HepG2 (cell line): ENCODE data around the gene CCDC148. TPM values are rescaled to one million over a fixed set of nuclear protein-coding genes. Genes with fewer than 3 reads are reported as not detected.

Experiments used
- ATAC-seq: fragments of 200-7000 bp; cut with Tn5 transposase; 3 replicates; pipeline ENCODE4 v1.9.1; 2020; ENCODE audit warnings: mild to moderate bottlenecking, moderate library complexity
- BruUV-seq: library from RNA; stranded (reverse); fragments of 400-500 nt; replicated peaks from 2 replicates; lab custom pipeline; 2021; lab: Mats Ljungman, UMichigan
- CTCF ChIA-PET: fragments of 300-600 bp; formaldehyde crosslinking; extraction: SDS; loops from one replicate; lab custom pipeline; 2021; ENCODE audit warnings: low total read pairs, inconsistent platforms, low intra/inter-chr PET ratio; lab: Yijun Ruan, JAX
- POLR2A ChIA-PET: fragments of 350-600 bp; sonication (Branson Sonifier 250); formaldehyde crosslinking; loops from one replicate; lab custom pipeline; 2020; ENCODE audit warnings: antibody characterized with exemption, inconsistent platforms; lab: Yijun Ruan, JAX
- DNase-seq: peaks from one replicate; pipeline ENCODE4 v3.0.0-alpha.2; 2015; ENCODE audit warnings: low spot score
- FAIRE-seq: peaks from 3 replicates; lab custom pipeline; 2011; peaks lifted over from hg19 to GRCh38; lab: Jason Lieb, UNC
- H2AFZ ChIP-seq: one replicate; pipeline ENCODE4 v1.6.1; 2011; ENCODE audit warnings: low read length, inconsistent platforms
- H3K27ac ChIP-seq: fragments of 300-600 bp; 3 replicates; pipeline ENCODE4 v1.8.0; 2011; ENCODE audit warnings: mixed run types, mild to moderate bottlenecking, mixed read lengths, low read length, inconsistent platforms; ENCODE audit not compliant: insufficient read depth; ENCODE audit errors: extremely low read length
- H3K27me3 ChIP-seq, 2 experiments: fragments of 200-600 bp in 1 of 2; 2 replicates in 1 of 2; 3 replicates in 1 of 2; pipeline versions ENCODE4 v1.6.0 to v1.8.0; 2011; ENCODE audit warnings: low read length in 2 of 2, mild to moderate bottlenecking in 2 of 2, moderate library complexity in 2 of 2, inconsistent platforms in 1 of 2; ENCODE audit not compliant: insufficient read depth in 2 of 2, control insufficient read depth in 1 of 2
- H3K36me3 ChIP-seq, 2 experiments: fragments of 200-600 bp in 1 of 2; replicated peaks in 1 of 2; 2 replicates in 1 of 2; 3 replicates in 1 of 2; pipeline versions ENCODE4 v1.5.1 to v1.8.0; 2011; ENCODE audit warnings: low read length in 2 of 2, inconsistent platforms in 1 of 2; ENCODE audit not compliant: insufficient read depth in 2 of 2, control insufficient read depth in 1 of 2
- H3K4me1 ChIP-seq: 2 replicates; pipeline ENCODE4 v1.5.1; 2012; ENCODE audit warnings: low read length, inconsistent platforms; ENCODE audit not compliant: insufficient read depth
- H3K4me2 ChIP-seq: 2 replicates; pipeline ENCODE4 v1.6.0; 2011; ENCODE audit warnings: low read depth, low read length, inconsistent platforms
- H3K4me3 ChIP-seq, 3 experiments: fragments of 200-600 bp in 1 of 3; sonication (generic), shearing (Covaris generic) in 1 of 3; replicated peaks in 1 of 3; 2 replicates each; pipeline ENCODE4 v1.5.1; 2011 to 2016; ENCODE audit warnings: low read length in 3 of 3, inconsistent platforms in 2 of 3, low read depth in 2 of 3, mild to moderate bottlenecking in 2 of 3, control low read depth in 1 of 3, mixed read lengths in 1 of 3; ENCODE audit not compliant: insufficient read depth in 1 of 3
- H3K79me2 ChIP-seq: one replicate; pipeline ENCODE4 v1.6.1; 2011; ENCODE audit warnings: low read length, inconsistent platforms; ENCODE audit not compliant: insufficient read depth
- H3K9ac ChIP-seq: 2 replicates; pipeline ENCODE4 v1.6.0; 2011; ENCODE audit warnings: mild to moderate bottlenecking, low read depth, low read length, inconsistent platforms; ENCODE audit not compliant: insufficient read depth
- H3K9me3 ChIP-seq: 2 replicates; pipeline ENCODE4 v1.5.1; 2012; ENCODE audit warnings: mild to moderate bottlenecking, low read length
- H4K20me1 ChIP-seq: 2 replicates; pipeline ENCODE4 v1.6.0; 2011; ENCODE audit warnings: inconsistent platforms, mild to moderate bottlenecking, low read length, moderate library complexity; ENCODE audit not compliant: insufficient read depth
- ATAD3A ChIP-seq: sonication (generic); formaldehyde crosslinking; IDR thresholded peaks from 2 replicates; pipeline ENCODE4 v1.4.0; 2020; ENCODE audit warnings: missing genetic modification reagents
- ATF5 ChIP-seq: sonication (generic); formaldehyde crosslinking; IDR thresholded peaks from 2 replicates; pipeline ENCODE4 v1.4.0; 2020; ENCODE audit warnings: mild to moderate bottlenecking, low read depth, missing genetic modification reagents
- BATF2 ChIP-seq: sonication (generic); formaldehyde crosslinking; IDR thresholded peaks from 2 replicates; pipeline ENCODE4 v1.8.0; 2022; ENCODE audit warnings: mild to moderate bottlenecking, missing genetic modification reagents, moderate library complexity
- BCLAF1 ChIP-seq: fragments of 450-650 bp; IDR thresholded peaks from 2 replicates; pipeline ENCODE4 v1.6.1; 2017; ENCODE audit warnings: mild to moderate bottlenecking
- DBP ChIP-seq: sonication (generic); formaldehyde crosslinking; IDR thresholded peaks from 2 replicates; pipeline ENCODE4 v1.4.0; 2020; ENCODE audit warnings: missing genetic modification reagents; ENCODE audit errors: not compliant biosample characterization
- KLF6 ChIP-seq: IDR thresholded peaks from 2 replicates; pipeline ENCODE4 v1.8.0; 2016; ENCODE audit warnings: missing biosample characterization, missing genetic modification reagents
- MTA1 ChIP-seq: sonication (generic); formaldehyde crosslinking; IDR thresholded peaks from 2 replicates; pipeline ENCODE4 v1.4.0; 2020; ENCODE audit warnings: missing genetic modification reagents, mild to moderate bottlenecking, borderline replicate concordance
- POGZ ChIP-seq: sonication (generic); formaldehyde crosslinking; IDR thresholded peaks from 2 replicates; pipeline ENCODE4 v1.4.0; 2020; ENCODE audit warnings: mild to moderate bottlenecking, missing genetic modification reagents
- PPARG ChIP-seq: conservative IDR thresholded peaks from 2 replicates; pipeline ENCODE4 v1.6.1; 2016; ENCODE audit warnings: missing biosample characterization, missing genetic modification reagents
- SIN3A ChIP-seq: IDR thresholded peaks from 2 replicates; pipeline ENCODE4 v1.6.1; 2011; ENCODE audit warnings: low read depth, mild to moderate bottlenecking, control low read depth, low read length, borderline replicate concordance
- TBX2 ChIP-seq: sonication (generic); formaldehyde crosslinking; IDR thresholded peaks from 2 replicates; pipeline ENCODE4 v1.5.0; 2020; ENCODE audit warnings: missing genetic modification reagents, mild to moderate bottlenecking, borderline replicate concordance
- ZNF180 ChIP-seq: sonication (generic); formaldehyde crosslinking; IDR thresholded peaks from 2 replicates; pipeline ENCODE4 v1.4.0; 2020; ENCODE audit warnings: low read depth, missing genetic modification reagents, borderline replicate concordance
- ZNF251 ChIP-seq: sonication (generic); formaldehyde crosslinking; IDR thresholded peaks from 2 replicates; pipeline ENCODE4 v1.9.0; 2021; ENCODE audit warnings: mild to moderate bottlenecking, missing genetic modification reagents
- ZNF253 ChIP-seq: sonication (generic); formaldehyde crosslinking; IDR thresholded peaks from 2 replicates; pipeline ENCODE4 v1.8.0; 2022; ENCODE audit warnings: mild to moderate bottlenecking, missing genetic modification reagents, borderline replicate concordance
- ZNF496 ChIP-seq: sonication (generic); formaldehyde crosslinking; IDR thresholded peaks from 2 replicates; pipeline ENCODE4 v1.8.1; 2023; ENCODE audit warnings: mild to moderate bottlenecking, moderate library complexity, missing genetic modification reagents; ENCODE audit not compliant: insufficient replicate concordance
- ZNF546 ChIP-seq: sonication (generic); formaldehyde crosslinking; conservative IDR thresholded peaks from 2 replicates; pipeline ENCODE4 v1.8.1; 2023; ENCODE audit warnings: mild to moderate bottlenecking, missing genetic modification reagents
- WGBS: methylation state at CpG from one replicate; pipeline ENCODE4 v1.1.6; 2017; ENCODE audit warnings: low lambda C conversion rate; 5-methylcytosine and 5-hydroxymethylcytosine counted together
- in situ Hi-C: cut with HindIII; loops from 2 replicates; pipeline ENCODE4 v1.10.0; 2017; ENCODE audit warnings: low pct_unique_long_range_greater_than_20kb; ENCODE audit not compliant: extremely low pct_ligation_motif_present
- intact Hi-C: fragments of 100-400 bp; cut with micrococcal nuclease; formaldehyde crosslinking; loops from one replicate; pipeline ENCODE4 v1.10.0; 2022; ENCODE audit not compliant: unreplicated experiment
- polyA plus RNA-seq, 8 experiments: library from polyadenylated mRNA; depleted of rRNA in 3 of 8; stranded (reverse) in 7 of 8; unstranded in 1 of 8; fragments of >200 nt; fragmentation: Illumina TruSeq in 4 of 8; extraction: Trizol in 4 of 8; gene quantifications; 2 replicates each; pipeline versions ENCODE4 v1.2.1 to v1.2.3, GENCODE V29; 2011 to 2016; ENCODE audit warnings: low read depth in 4 of 8, missing spikeins in 1 of 8, mixed read lengths in 1 of 8; ENCODE audit not compliant: insufficient read depth in 1 of 8
- total RNA-seq, 5 experiments: library from RNA; depleted of rRNA; stranded (reverse); fragments of >200 nt; fragmentation: Illumina TruSeq; extraction: Trizol; gene quantifications; 2 replicates each; pipeline ENCODE4 v1.2.3, GENCODE V29; 2016; ENCODE audit warnings: low read depth in 1 of 5

The CCDC148 gene
- total and polyA plus RNA-seq, 2 of the 13 experiments (the other 11 are each of a cell fraction or from before 2014, with no cell fraction given) = 0.30 to 0.49 TPM

- DNase-seq = no peak
- Histone ChIP-seq H3K27me3 (0 out of 5 replicates have a peak, but pooled peaks cover 0 to 8% of the 10 kb centered on the region in 2 experiments), H3K9ac (no peak overlapping the region), H3K27ac (no peak overlapping the region), H3K4me1 (no peaks in the 10 kb centered on the region), H3K36me3 (no peaks in the 10 kb centered on the region), H4K20me1 (no peaks in the 10 kb centered on the region), H2AFZ (no peak overlapping the region), H3K79me2 (no peaks in the 10 kb centered on the region), H3K9me3 (no peaks in the 10 kb centered on the region), H3K4me2 (no peak overlapping the region), H3K4me3 (no peak overlapping the region)
- no TSS peak for BruUV-seq
- ChIA-PET CTCF (no interaction called here), POLR2A (no interaction called here)
- 38% methylated on average over 1 of the region's 1 CpG for WGBS
- FAIRE-seq = no peak
- TF ChIP-seq BCLAF1 (no peak), ATAD3A (CRISPR knock-in tag) (no peak), ZNF496 (CRISPR knock-in tag) (no peak), KLF6 (no peak), TBX2 (CRISPR knock-in tag) (no peak), ATF5 (CRISPR knock-in tag) (no peak), ZNF251 (CRISPR knock-in tag) (no peak), PPARG (CRISPR knock-in tag) (no peak), POGZ (no peak), BATF2 (CRISPR knock-in tag) (no peak), ZNF180 (CRISPR knock-in tag) (no peak), MTA1 (CRISPR knock-in tag) (no peak), ZNF546 (no peak), DBP (CRISPR knock-in tag) (no peak), SIN3A (no peak), ZNF253 (CRISPR knock-in tag) (no peak)
- intact Hi-C loops = no loop called here
- in situ Hi-C loops = no loop called here
- ATAC-seq = no peak
Measured at GRCh38 chr2:158394453-158394852, 62.1 kb downstream of the CCDC148 start.
